ENCODE results near the gene ARHGAP24. TPM values are rescaled to one million over a fixed set of nuclear protein-coding genes. Genes with fewer than 3 reads are reported as not detected.

The ARHGAP24 gene
- total and polyA plus RNA-seq, 2 donors from 2014 or later, result 78.1 to 94.7 TPM

- DNase-seq, result no peak
- Histone ChIP-seq H3K9ac (ENCODE audit: low read length in 3 of 3) (no peak overlapping the region), H3K9me3 (ENCODE audit: control insufficient read depth in 2 of 3, insufficient read depth in 1 of 3, low read length in 3 of 3) (no peaks in the 10 kb centered on the region), H3K4me3 (ENCODE audit: low read length in 3 of 3) (no peak overlapping the region), H3K36me3 (ENCODE audit: control insufficient read depth in 2 of 3, insufficient read depth in 3 of 3, low read length in 3 of 3) (no peaks in the 10 kb centered on the region), H3K27ac (ENCODE audit: low read depth in 2 of 2, low read length in 2 of 2) (no peak overlapping the region), H3K4me1 (ENCODE audit: control insufficient read depth in 2 of 3, insufficient read depth in 2 of 3, low read depth in 1 of 3, low read length in 3 of 3) (no peaks in the 10 kb centered on the region), H3K27me3 (ENCODE audit: control insufficient read depth, insufficient read depth, low read length) (no peaks in the 10 kb centered on the region)
- TF ChIP-seq CTCF (IDR thresholded peaks at IDR 0.05; ENCODE audit: borderline replicate concordance, extremely low read depth, insufficient read depth), result no peak
- intact Hi-C loops (cut with DNase I), result no loop called here
- FAIRE-seq, result no peak
These were observed 7.2 kb downstream of the ARHGAP24 start for GRCh38 chr4:85482010-85482738.

- Histone ChIP-seq H3K4me1 (ENCODE audit: control insufficient read depth in 2 of 3, insufficient read depth in 2 of 3, low read depth in 1 of 3, low read length in 3 of 3) (no peaks in the 10 kb centered on the region), H3K27me3 (ENCODE audit: control insufficient read depth, insufficient read depth, low read length) (no peaks in the 10 kb centered on the region), H3K9ac (ENCODE audit: low read length in 3 of 3) (no peak overlapping the region), H3K9me3 (ENCODE audit: control insufficient read depth in 2 of 3, insufficient read depth in 1 of 3, low read length in 3 of 3) (no peaks in the 10 kb centered on the region), H3K36me3 (ENCODE audit: control insufficient read depth in 2 of 3, insufficient read depth in 3 of 3, low read length in 3 of 3) (no peaks in the 10 kb centered on the region), H3K4me3 (ENCODE audit: low read length in 3 of 3) (no peak overlapping the region), H3K27ac (ENCODE audit: low read depth in 2 of 2, low read length in 2 of 2) (no peak overlapping the region)
- no peak for TF ChIP-seq CTCF (IDR thresholded peaks at IDR 0.05; ENCODE audit: borderline replicate concordance, extremely low read depth, insufficient read depth)
- no peak for FAIRE-seq
- no peak for DNase-seq
- intact Hi-C loops (cut with DNase I), result no loop called here
These were observed 11.6 kb downstream of the ARHGAP24 start for GRCh38 chr4:85486425-85487086.

GRCh38 chr4:85488416-85488815, 13.5 kb downstream of the ARHGAP24 start:
- Histone ChIP-seq H3K4me1 (ENCODE audit: control insufficient read depth in 2 of 3, insufficient read depth in 2 of 3, low read depth in 1 of 3, low read length in 3 of 3) (no peaks in the 10 kb centered on the region), H3K36me3 (ENCODE audit: control insufficient read depth in 2 of 3, insufficient read depth in 3 of 3, low read length in 3 of 3) (no peaks in the 10 kb centered on the region), H3K4me3 (ENCODE audit: low read length in 3 of 3) (no peak overlapping the region), H3K9ac (ENCODE audit: low read length in 3 of 3) (no peak overlapping the region), H3K9me3 (ENCODE audit: control insufficient read depth in 2 of 3, insufficient read depth in 1 of 3, low read length in 3 of 3) (no peaks in the 10 kb centered on the region), H3K27me3 (ENCODE audit: control insufficient read depth, insufficient read depth, low read length) (no peaks in the 10 kb centered on the region), H3K27ac (ENCODE audit: low read depth in 2 of 2, low read length in 2 of 2) (no peak overlapping the region)
- intact Hi-C loops (cut with DNase I), result no loop called here
- no peak for TF ChIP-seq CTCF (IDR thresholded peaks at IDR 0.05; ENCODE audit: borderline replicate concordance, extremely low read depth, insufficient read depth)
- DNase-seq (no peak), FAIRE-seq (no peak)
